Brain pericyte (primary cell): ENCODE measurements around the gene KRT78.
"Not testable (repeated sequence)": the region's sequence is repeated elsewhere in the genome, so short reads cannot be mapped to it uniquely, and the experiment has no call there.

ENCODE experiments used
- DNase-seq: peaks from one replicate; pipeline ENCODE4 v3.0.0-alpha.2; 2012; ENCODE audit warnings: low read depth, low spot score

The KRT78 gene

GRCh38 chr12:52798003-52798670, 50.7 kb downstream of the KRT78 start:
- no peak for DNase-seq

GRCh38 chr12:52797529-52797894, 51.3 kb downstream of the KRT78 start:
- DNase-seq = no peak

GRCh38 chr12:52796839-52797528, 51.8 kb downstream of the KRT78 start:
- no peak for DNase-seq

- no peak for DNase-seq
Observed at GRCh38 chr12:52796429-52796794, 52.4 kb downstream of the KRT78 start.

GRCh38 chr12:52795694-52796428, 52.9 kb downstream of the KRT78 start, which contains the start of gene KRT3:
KRT3 (minus strand) TSS chr12:52796117; CDS start chr12:52796042, 75 bp downstream.
- no peak for DNase-seq

GRCh38 chr12:52795332-52795674, 53.5 kb downstream of the KRT78 start:
- not testable (repeated sequence) for DNase-seq

GRCh38 chr12:52794479-52795331, 54.1 kb downstream of the KRT78 start:
- DNase-seq = no peak

- no peak for DNase-seq
Observed at GRCh38 chr12:52792185-52793029, 56.4 kb downstream of the KRT78 start.

GRCh38 chr12:52791271-52792184, 57.3 kb downstream of the KRT78 start:
- DNase-seq = no peak

GRCh38 chr12:52790427-52791270, 58.1 kb downstream of the KRT78 start:
- DNase-seq = no peak

- DNase-seq = no peak
Observed at GRCh38 chr12:52789637-52790426, 59.0 kb downstream of the KRT78 start.

GRCh38 chr12:52788876-52789636, 59.7 kb downstream of the KRT78 start:
- no peak for DNase-seq

- no peak for DNase-seq
Observed at GRCh38 chr12:52788192-52788875, 60.5 kb downstream of the KRT78 start.
